Stromal cell of bone marrow (primary cell): ENCODE results near the gene LMTK2.
"Not testable (repeated sequence)": the region's sequence is repeated elsewhere in the genome, so short reads cannot be mapped to it uniquely, and the experiment has no call there.

Experiments
- DNase-seq: peaks from one replicate; pipeline ENCODE4 v3.0.0-alpha.2; 2012; ENCODE audit warnings: low read depth

Gene LMTK2

DNA sequence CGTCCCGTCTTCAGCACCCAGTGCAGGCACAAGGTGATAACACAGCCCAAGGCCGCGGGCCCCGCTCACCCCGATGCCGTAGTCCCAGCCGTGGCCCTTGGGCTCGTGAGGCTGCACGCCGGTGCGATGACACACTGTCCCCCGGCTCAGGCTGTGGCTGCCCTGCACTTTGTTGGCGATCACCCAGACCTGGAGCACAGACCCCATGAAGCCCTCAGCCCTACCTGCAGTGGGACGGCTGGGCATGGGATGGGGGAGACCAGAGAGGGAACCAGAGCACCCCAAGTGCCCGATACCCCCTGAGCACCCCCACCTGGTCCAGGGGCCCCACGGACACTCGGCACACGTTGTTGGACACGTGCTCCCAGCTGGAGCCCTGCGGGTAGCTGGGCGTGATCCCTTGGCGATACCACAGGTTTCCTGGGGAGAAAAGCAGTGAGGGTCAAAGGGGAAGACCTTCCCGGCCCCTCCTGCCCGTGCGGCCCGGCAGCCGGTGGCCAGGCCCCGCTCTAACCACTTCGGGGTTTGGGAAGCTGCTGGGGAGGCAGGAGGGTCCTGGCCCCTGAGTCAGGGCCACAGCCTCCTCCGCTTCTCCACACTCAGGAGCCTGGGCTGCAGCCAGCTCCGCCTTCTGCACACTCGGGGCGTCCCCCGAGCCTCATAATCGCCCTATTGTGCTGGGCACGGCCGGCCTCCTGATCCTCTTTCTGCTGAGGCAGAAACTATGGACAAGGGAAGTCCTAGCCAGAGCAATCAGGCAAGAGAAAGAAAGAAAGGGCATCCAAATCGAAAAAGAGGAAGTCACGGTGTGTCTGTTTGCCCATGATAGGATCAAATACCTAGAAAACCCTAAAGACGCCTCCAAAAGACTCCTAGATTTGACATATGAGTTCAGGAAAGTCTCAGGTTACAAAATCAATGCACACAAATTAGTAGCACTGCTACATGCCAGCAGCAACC is 111.2 kb downstream of the LMTK2 start:
- no peak for DNase-seq

DNA sequence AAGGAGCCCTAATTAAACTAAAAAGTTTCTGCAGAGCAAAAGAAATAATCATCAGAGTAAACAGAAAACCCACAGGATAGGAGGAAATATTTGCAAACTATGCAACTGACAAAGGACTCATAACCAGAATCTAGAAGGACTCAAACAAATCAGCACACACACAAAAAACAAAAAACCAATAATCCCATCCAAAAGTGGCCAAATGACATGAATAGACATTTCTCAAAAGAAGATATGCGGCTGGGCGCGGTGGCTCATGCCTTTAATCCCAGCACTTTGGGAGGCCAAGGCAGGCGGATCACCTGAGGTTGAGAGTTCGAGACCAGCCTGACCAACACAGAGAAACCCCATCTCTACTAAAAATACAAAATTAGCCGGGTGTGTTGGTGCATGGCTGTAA is 112.7 kb downstream of the LMTK2 start:
- not testable (repeated sequence) for DNase-seq

- no peak for DNase-seq
Observed at GRCh38 chr7:98221611-98222532, 115.2 kb downstream of the LMTK2 start.

GRCh38 chr7:98222533-98223195 is 116.0 kb downstream of the LMTK2 start:
- DNase-seq: no peak

GRCh38 chr7:98223351-98223897 is 116.8 kb downstream of the LMTK2 start:
- no peak for DNase-seq

- no peak for DNase-seq
Observed at GRCh38 chr7:98223898-98224700, 117.4 kb downstream of the LMTK2 start.

GRCh38 chr7:98224701-98225181 is 118.1 kb downstream of the LMTK2 start:
- DNase-seq: no peak

DNA sequence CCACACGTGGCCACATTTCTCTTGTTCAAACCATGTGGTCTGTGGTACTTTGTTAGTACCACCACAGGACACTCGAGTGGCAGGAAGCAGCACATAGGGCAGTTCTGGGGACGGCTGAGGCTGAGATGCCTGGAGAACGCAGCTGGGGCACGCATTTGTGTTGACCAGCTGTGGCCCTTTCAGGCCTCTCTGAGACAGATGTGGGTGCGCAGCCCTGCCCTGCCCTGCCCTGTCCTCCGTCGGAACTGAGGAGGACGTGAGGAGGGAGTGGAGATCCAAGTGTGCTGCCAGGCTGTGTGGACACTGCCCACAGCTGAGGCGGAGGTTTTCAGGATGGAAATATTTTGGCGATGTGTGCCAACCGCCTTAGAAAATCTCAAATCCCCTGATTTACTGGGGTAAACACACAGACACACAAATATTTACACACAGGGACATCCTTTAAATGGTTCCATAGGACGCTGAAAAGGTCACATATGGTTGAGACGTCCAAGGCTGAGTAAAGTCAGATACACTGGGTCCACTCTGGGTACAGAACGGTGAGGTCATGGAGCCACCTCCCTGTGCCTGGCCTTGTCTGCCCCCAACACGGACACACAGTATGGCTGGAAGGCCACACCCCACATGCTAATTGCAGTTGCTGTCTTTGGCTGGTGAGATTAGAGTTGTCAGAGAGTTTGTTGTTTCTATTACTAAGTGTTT is 119.4 kb downstream of the LMTK2 start:
- DNase-seq: no peak

DNA sequence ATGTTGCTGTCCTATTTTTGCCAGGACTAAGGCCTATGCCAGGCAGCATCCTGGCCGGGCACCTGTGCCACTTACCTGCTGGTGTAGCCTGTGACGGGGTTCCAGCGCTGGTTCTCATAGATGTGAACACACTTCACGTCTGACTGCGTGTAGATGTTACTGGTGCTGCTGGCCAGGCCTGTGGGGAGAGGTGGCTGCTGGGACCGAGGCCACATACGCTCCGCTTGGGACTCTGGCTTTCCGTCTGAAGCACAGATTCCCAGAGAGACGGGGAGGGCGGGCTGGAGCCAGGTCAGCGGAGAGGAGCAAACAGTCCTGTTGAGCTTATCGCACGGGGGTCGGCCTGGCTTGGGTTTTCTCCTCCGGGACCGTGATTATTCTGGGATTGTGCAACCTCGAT is 121.3 kb downstream of the LMTK2 start:
- no peak for DNase-seq

GRCh38 chr7:98228801-98229200 is 122.1 kb downstream of the LMTK2 start:
- DNase-seq: no peak

GRCh38 chr7:98229441-98229840 is 122.8 kb downstream of the LMTK2 start:
- no peak for DNase-seq

- no peak for DNase-seq
Observed at GRCh38 chr7:98229991-98230745, 123.5 kb downstream of the LMTK2 start.

GRCh38 chr7:98230746-98231471 is 124.2 kb downstream of the LMTK2 start:
- DNase-seq: no peak

DNA sequence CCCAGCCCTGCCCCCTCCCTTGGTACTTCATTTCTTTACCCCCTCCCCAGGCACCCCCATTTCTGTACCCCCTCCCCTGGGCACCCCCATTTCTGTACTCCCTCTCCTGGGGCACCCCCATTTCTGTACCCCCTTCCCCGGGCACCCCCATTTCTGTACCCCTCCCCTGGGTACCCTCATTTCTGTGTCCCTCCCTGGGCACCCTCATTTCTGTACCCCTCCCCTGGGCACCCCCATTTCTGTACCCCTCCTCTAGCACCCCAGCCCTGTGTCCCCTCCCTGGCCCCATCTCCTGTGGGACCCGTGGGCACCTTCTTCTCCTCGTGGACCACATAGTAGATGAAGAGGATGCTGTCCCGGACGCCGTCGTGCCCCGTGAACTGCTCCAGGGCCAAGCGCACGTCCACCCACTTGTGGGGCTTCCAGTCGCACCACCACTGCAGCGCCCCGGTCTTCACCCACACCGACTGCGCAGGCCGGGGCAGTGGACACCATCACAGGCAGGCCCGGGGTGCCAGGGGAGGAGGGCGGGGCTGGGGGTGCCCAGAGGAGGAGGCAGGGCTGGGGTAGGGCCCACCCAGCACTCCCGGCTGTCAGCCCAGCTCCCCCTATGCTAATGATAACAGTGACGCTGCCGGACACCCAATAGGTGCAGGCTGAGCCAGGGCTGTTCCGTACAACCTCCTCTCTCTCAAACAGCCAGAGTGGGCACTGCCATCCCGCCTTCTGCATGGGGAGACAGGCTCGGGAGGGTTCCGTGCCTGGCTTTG is 125.0 kb downstream of the LMTK2 start:
- no peak for DNase-seq

GRCh38 chr7:98232263-98232585 is 125.6 kb downstream of the LMTK2 start:
- no peak for DNase-seq

DNA sequence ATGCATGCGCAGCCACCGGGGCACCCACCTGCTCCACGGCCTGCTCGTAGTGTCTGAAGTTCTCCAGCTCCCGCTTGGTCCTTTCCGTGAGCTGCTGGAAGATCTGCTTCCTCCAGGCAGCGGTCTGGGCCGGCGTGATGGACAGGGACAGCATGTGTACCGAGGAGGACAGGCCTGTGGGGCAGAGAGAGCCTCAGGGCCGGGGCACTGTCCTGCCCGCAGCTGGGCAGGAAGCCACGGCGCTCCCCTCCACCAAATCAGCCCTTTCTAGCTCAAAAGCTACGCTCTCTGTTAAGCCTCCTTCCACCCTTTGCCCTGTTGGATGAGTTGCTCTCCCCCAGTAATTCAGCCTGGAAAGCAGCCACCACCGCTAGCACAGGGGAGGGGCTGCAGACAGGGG is 126.1 kb downstream of the LMTK2 start:
- no peak for DNase-seq

GRCh38 chr7:98233219-98234070 is 126.8 kb downstream of the LMTK2 start:
- no peak for DNase-seq
